GM18909 (cell line): ENCODE results near the gene DAB2IP.
"Not testable (repeated sequence)": the region's sequence is repeated elsewhere in the genome, so short reads cannot be mapped to it uniquely, and the experiment has no call there.

Source experiments
- ATAC-seq: cut with Tn5 transposase; IDR thresholded peaks from one replicate; pipeline ENCODE4 v1.9.1; 2021; ENCODE audit warnings: mild to moderate bottlenecking; ENCODE audit not compliant: unreplicated experiment, poor library complexity

Gene DAB2IP

GRCh38 chr9:121641224-121641611, 10.2 kb upstream of the DAB2IP start:
- no peak for ATAC-seq

- ATAC-seq: no peak
These were observed 8.7 kb upstream of the DAB2IP start for GRCh38 chr9:121642758-121643157.

- no peak for ATAC-seq
These were observed 8.0 kb upstream of the DAB2IP start for GRCh38 chr9:121643473-121643872.

- not testable (repeated sequence) for ATAC-seq
These were observed 7.4 kb upstream of the DAB2IP start for GRCh38 chr9:121644040-121644439.

- ATAC-seq: no peak
These were observed 6.4 kb upstream of the DAB2IP start for GRCh38 chr9:121645003-121645402.

GRCh38 chr9:121645853-121646807, 5.3 kb upstream of the DAB2IP start:
- ATAC-seq: no peak

GRCh38 chr9:121646992-121647391, 4.4 kb upstream of the DAB2IP start:
- no peak for ATAC-seq

- ATAC-seq: no peak
These were observed 3.3 kb upstream of the DAB2IP start for GRCh38 chr9:121648172-121648571.

- ATAC-seq: no peak
These were observed 2.6 kb upstream of the DAB2IP start for GRCh38 chr9:121648799-121649198.

- no peak for ATAC-seq
These were observed 1.8 kb upstream of the DAB2IP start for GRCh38 chr9:121649476-121650216.

- no peak for ATAC-seq
These were observed 1.0 kb upstream of the DAB2IP start for GRCh38 chr9:121650217-121651007.

GRCh38 chr9:121651008-121651294, 483 bp upstream of the DAB2IP start:
- no peak for ATAC-seq

GRCh38 chr9:121652021-121652837, 795 bp downstream of the DAB2IP start:
- ATAC-seq: no peak

GRCh38 chr9:121652838-121653231, 1.4 kb downstream of the DAB2IP start:
- ATAC-seq: no peak

- no peak for ATAC-seq
These were observed 3.2 kb downstream of the DAB2IP start for GRCh38 chr9:121654499-121655140.

- no peak for ATAC-seq
These were observed 3.9 kb downstream of the DAB2IP start for GRCh38 chr9:121655231-121655755.

GRCh38 chr9:121656941-121657470, 5.6 kb downstream of the DAB2IP start:
- no peak for ATAC-seq

GRCh38 chr9:121658166-121658565, 6.7 kb downstream of the DAB2IP start:
- no peak for ATAC-seq

GRCh38 chr9:121658591-121658990, 7.2 kb downstream of the DAB2IP start:
- no peak for ATAC-seq
